Panc1 (cell line): ENCODE measurements around the gene MAGI2. TPM values are rescaled to one million over a fixed set of nuclear protein-coding genes. Genes with fewer than 3 reads are reported as not detected.

ENCODE experiments used
- ATAC-seq: fragments of 200-7000 bp; cut with Tn5 transposase; 2 replicates; pipeline ENCODE4 v1.9.1; 2020; ENCODE audit warnings: mild to moderate bottlenecking, moderate library complexity
- BruUV-seq: library from RNA; stranded (reverse); fragments of 400-500 nt; replicated peaks from 2 replicates; lab custom pipeline; 2021; lab: Mats Ljungman, UMichigan
- CTCF ChIA-PET: fragments of 300-600 bp; sonication (Branson Sonifier 250); formaldehyde crosslinking; loops from one replicate; lab custom pipeline; 2022; ENCODE audit warnings: antibody characterized with exemption; lab: Charles Lee
- POLR2A ChIA-PET: fragments of 300-600 bp; sonication (Branson Sonifier 250); formaldehyde crosslinking; loops from one replicate; lab custom pipeline; 2022; ENCODE audit warnings: antibody characterized with exemption; lab: Charles Lee
- DNase-seq: peaks from one replicate; pipeline ENCODE4 v3.0.0-alpha.2; 2010; ENCODE audit warnings: low read depth, low spot score
- H3K27ac ChIP-seq: 2 replicates; pipeline ENCODE4 v1.5.1; 2011; ENCODE audit warnings: mild to moderate bottlenecking, low read length, inconsistent platforms
- H3K27me3 ChIP-seq: fragments of 200-500 bp; sonication (Bioruptor generic); 2 replicates; pipeline ENCODE4 v1.6.0; 2014; ENCODE audit warnings: low read length, inconsistent platforms; ENCODE audit not compliant: control insufficient read depth, insufficient read depth
- H3K36me3 ChIP-seq: fragments of 200-500 bp; sonication (Bioruptor generic); 2 replicates; pipeline ENCODE4 v1.5.1; 2014; ENCODE audit warnings: inconsistent platforms, mild to moderate bottlenecking, low read length, moderate library complexity; ENCODE audit not compliant: control insufficient read depth, insufficient read depth
- H3K4me1 ChIP-seq: 2 replicates; pipeline ENCODE4 v1.5.1; 2011; ENCODE audit warnings: inconsistent platforms, mild to moderate bottlenecking, low read length, moderate library complexity; ENCODE audit not compliant: control insufficient read depth, insufficient read depth
- H3K4me3 ChIP-seq, 2 experiments: 2 replicates each; pipeline ENCODE4 v1.5.1; 2011 to 2012; ENCODE audit warnings: low read depth in 2 of 2, low read length in 2 of 2, mild to moderate bottlenecking in 2 of 2, inconsistent platforms in 1 of 2, moderate library complexity in 1 of 2
- H3K9me3 ChIP-seq: fragments of 200-500 bp; sonication (Bioruptor generic); 2 replicates; pipeline ENCODE4 v1.5.1; 2014; ENCODE audit warnings: low read depth, mild to moderate bottlenecking, inconsistent platforms, low read length, moderate library complexity; ENCODE audit not compliant: control insufficient read depth, insufficient read depth
- POLR2AphosphoS5 ChIP-seq: IDR thresholded peaks from 2 replicates; pipeline ENCODE4 v1.6.1; 2012; ENCODE audit warnings: mild to moderate bottlenecking, low read depth, low read length, moderate library complexity
- SIN3A ChIP-seq: IDR thresholded peaks from 2 replicates; pipeline ENCODE4 v1.6.1; 2012; ENCODE audit warnings: low read depth, mild to moderate bottlenecking, low read length, moderate library complexity, borderline replicate concordance; ENCODE audit not compliant: insufficient read depth
- TCF7L2 ChIP-seq: IDR thresholded peaks from 2 replicates; pipeline ENCODE4 v1.6.1; 2011; ENCODE audit warnings: mild to moderate bottlenecking, low read depth, low read length, inconsistent platforms
- in situ Hi-C: cut with HindIII; loops from 2 replicates; pipeline ENCODE4 v1.10.0; 2016; ENCODE audit warnings: low sequenced_read_pairs, low pct_unique_long_range_greater_than_20kb
- intact Hi-C: fragments of 100-400 bp; cut with micrococcal nuclease; formaldehyde crosslinking; loops from one replicate; pipeline ENCODE4 v1.10.0; 2022; ENCODE audit not compliant: unreplicated experiment
- total RNA-seq: library from RNA; stranded (reverse); gene quantifications from one replicate; pipeline ENCODE4 v1.2.1, GENCODE V29; 2021; ENCODE audit not compliant: unreplicated experiment
- TF ChIP-seq, protein P1 (sequence below), 2 experiments: IDR thresholded peaks; 2 replicates each; pipeline ENCODE4 v1.6.1; 2011 to 2012; ENCODE audit warnings: low read depth in 2 of 2, control low read depth in 1 of 2, low read length in 1 of 2, mild to moderate bottlenecking in 1 of 2, moderate library complexity in 1 of 2; ENCODE audit not compliant: insufficient read depth in 1 of 2
- TF ChIP-seq, protein P2 (sequence below): fragments of 450-650 bp; IDR thresholded peaks from 2 replicates; pipeline ENCODE4 v1.5.1; 2017; ENCODE audit warnings: mild to moderate bottlenecking

MAGI2 gene
- total RNA-seq, 1 experiment from 2014 or later, result 5.4 TPM

- POLR2A ChIA-PET, result no interaction called here
- ATAC-seq, result no peak
- BruUV-seq, result no TSS peak
These were observed 486.4 kb downstream of the MAGI2 start for GRCh38 chr7:78967046-78967445.

GRCh38 chr7:78959477-78959876, 494.0 kb downstream of the MAGI2 start:
- Histone ChIP-seq H3K9me3 (no peaks in the 10 kb centered on the region), H3K4me1 (no peaks in the 10 kb centered on the region; the same call in 1 of the 2 replicates), H3K36me3 (no peaks in the 10 kb centered on the region), H3K4me3 (no peak overlapping the region), H3K27ac (no peak overlapping the region), H3K27me3 (no peaks in the 10 kb centered on the region)
- POLR2A ChIA-PET, result no interaction called here
- CTCF ChIA-PET, result no interaction called here
- intact Hi-C loops, result loop anchor here (10.0 kb wide), 1 partner anchor 215 kb away; no protein-coding TSS in a partner anchor
- no peak for TF ChIP-seq TCF7L2
- TF ChIP-seq, protein P1, sequence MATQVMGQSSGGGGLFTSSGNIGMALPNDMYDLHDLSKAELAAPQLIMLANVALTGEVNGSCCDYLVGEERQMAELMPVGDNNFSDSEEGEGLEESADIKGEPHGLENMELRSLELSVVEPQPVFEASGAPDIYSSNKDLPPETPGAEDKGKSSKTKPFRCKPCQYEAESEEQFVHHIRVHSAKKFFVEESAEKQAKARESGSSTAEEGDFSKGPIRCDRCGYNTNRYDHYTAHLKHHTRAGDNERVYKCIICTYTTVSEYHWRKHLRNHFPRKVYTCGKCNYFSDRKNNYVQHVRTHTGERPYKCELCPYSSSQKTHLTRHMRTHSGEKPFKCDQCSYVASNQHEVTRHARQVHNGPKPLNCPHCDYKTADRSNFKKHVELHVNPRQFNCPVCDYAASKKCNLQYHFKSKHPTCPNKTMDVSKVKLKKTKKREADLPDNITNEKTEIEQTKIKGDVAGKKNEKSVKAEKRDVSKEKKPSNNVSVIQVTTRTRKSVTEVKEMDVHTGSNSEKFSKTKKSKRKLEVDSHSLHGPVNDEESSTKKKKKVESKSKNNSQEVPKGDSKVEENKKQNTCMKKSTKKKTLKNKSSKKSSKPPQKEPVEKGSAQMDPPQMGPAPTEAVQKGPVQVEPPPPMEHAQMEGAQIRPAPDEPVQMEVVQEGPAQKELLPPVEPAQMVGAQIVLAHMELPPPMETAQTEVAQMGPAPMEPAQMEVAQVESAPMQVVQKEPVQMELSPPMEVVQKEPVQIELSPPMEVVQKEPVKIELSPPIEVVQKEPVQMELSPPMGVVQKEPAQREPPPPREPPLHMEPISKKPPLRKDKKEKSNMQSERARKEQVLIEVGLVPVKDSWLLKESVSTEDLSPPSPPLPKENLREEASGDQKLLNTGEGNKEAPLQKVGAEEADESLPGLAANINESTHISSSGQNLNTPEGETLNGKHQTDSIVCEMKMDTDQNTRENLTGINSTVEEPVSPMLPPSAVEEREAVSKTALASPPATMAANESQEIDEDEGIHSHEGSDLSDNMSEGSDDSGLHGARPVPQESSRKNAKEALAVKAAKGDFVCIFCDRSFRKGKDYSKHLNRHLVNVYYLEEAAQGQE (IDR thresholded peaks at IDR 0.05; ENCODE audit: insufficient read depth in 1 of 2, low read depth in 2 of 2, low read length in 1 of 2), result no peak
- TF ChIP-seq, protein P2, sequence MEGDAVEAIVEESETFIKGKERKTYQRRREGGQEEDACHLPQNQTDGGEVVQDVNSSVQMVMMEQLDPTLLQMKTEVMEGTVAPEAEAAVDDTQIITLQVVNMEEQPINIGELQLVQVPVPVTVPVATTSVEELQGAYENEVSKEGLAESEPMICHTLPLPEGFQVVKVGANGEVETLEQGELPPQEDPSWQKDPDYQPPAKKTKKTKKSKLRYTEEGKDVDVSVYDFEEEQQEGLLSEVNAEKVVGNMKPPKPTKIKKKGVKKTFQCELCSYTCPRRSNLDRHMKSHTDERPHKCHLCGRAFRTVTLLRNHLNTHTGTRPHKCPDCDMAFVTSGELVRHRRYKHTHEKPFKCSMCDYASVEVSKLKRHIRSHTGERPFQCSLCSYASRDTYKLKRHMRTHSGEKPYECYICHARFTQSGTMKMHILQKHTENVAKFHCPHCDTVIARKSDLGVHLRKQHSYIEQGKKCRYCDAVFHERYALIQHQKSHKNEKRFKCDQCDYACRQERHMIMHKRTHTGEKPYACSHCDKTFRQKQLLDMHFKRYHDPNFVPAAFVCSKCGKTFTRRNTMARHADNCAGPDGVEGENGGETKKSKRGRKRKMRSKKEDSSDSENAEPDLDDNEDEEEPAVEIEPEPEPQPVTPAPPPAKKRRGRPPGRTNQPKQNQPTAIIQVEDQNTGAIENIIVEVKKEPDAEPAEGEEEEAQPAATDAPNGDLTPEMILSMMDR, result no peak
- no peak for TF ChIP-seq POLR2AphosphoS5
- in situ Hi-C loops, result no loop called here
- no peak for ATAC-seq
- BruUV-seq, result no TSS peak
- peak; percentile 86 for DNase-seq

More at GRCh38 chr7:78967046-78967445, 486.4 kb downstream of the MAGI2 start:
- Histone ChIP-seq H3K4me3 (no peak overlapping the region), H3K9me3 (no peaks in the 10 kb centered on the region), H3K27me3 (no peaks in the 10 kb centered on the region), H3K4me1 (no peaks in the 10 kb centered on the region; the same call in 1 of the 2 replicates), H3K27ac (no peak overlapping the region), H3K36me3 (no peaks in the 10 kb centered on the region)
- in situ Hi-C loops, result no loop called here
- CTCF ChIA-PET, result no interaction called here
- no peak for DNase-seq
- intact Hi-C loops, result no loop called here
- TF ChIP-seq POLR2AphosphoS5, result no peak
- TF ChIP-seq, protein P1 (IDR thresholded peaks at IDR 0.05; ENCODE audit: insufficient read depth in 1 of 2, low read depth in 2 of 2, low read length in 1 of 2), result no peak
- TF ChIP-seq, protein P2, result no peak
- TF ChIP-seq TCF7L2, result no peak
- TF ChIP-seq SIN3A, result no peak
